Activated CD4-positive, alpha-beta memory T cell treated with anti-CD3 and anti-CD28 coated beads for 36 hours (primary cell): Measurements from ENCODE around the gene MYH10. TPM values are rescaled to one million over a fixed set of nuclear protein-coding genes. Genes with fewer than 3 reads are reported as not detected.

Experiments
- total RNA-seq, 2 experiments: library from RNA; stranded (reverse); gene quantifications; one replicate each; pipeline ENCODE4 v1.2.3, GENCODE V29; 2021

Gene MYH10
- total RNA-seq, 2 experiments from 2014 or later = 15.6 to 20.6 TPM

Other genes starting within 250 kb of the MYH10 start
- 1,000 to 10,000 TPM; 2,959 to 2,997 TPM for gene RPL26, start 247.5 kb downstream of the MYH10 start, total RNA-seq
- gene RNF222, start 232.9 kb downstream of the MYH10 start, total RNA-seq = not detected
- gene NDEL1, start 194.8 kb downstream of the MYH10 start, total RNA-seq = 10 to 100 TPM; 58.0 to 62.8 TPM
- under 1 TPM; 0.14 to 0.36 TPM for gene CCDC42, start 114.1 kb upstream of the MYH10 start, total RNA-seq
- not detected for gene SPDYE4, start 127.8 kb upstream of the MYH10 start, total RNA-seq
- not detected for gene MFSD6L, start 168.6 kb upstream of the MYH10 start, total RNA-seq
- under 1 TPM; 0.63 to 0.71 TPM for gene PIK3R6, start 236.9 kb upstream of the MYH10 start, total RNA-seq